ENCODE measurements around the gene ANGEL1.

Gene ANGEL1

GRCh38 chr14:76814726-76815645 is 2.3 kb upstream of the ANGEL1 start:
- DNase-seq, result no peak

DNA sequence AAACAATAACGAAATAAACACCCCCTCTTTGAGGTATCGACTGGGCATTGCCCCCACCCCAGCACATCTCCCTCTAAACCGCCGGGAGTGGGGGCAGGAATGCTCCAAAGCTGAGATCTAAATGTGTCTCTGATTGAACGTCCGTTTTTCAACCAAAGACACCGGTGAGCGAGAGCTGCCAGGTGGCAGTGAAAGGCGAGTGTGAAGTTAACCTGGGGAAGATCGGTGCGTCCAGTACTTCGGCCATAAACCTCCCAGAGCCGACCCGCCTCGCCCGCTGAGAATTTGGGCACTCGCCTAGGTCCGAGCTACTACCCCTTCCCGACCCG is 625 bp downstream of the ANGEL1 start:
- no peak for DNase-seq

DNA sequence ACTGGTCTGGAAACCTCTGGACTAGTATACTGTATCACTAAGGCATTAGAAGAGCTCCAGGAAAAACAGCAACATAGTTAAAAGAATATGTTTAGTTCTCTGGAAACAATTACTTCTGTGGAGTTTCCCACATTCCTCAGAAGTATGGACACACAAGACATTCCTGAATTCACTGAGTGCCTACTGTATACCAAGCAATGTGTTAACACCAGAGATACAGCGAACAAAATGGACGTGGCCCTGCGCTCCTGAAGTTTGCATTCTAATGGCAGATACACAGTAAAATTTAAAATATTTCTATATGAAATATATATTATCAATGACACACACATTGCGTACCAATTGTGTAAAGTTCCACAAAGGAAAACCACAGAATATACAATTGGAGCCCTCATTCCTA is 1.1 kb downstream of the ANGEL1 start:
- no peak for DNase-seq

DNA sequence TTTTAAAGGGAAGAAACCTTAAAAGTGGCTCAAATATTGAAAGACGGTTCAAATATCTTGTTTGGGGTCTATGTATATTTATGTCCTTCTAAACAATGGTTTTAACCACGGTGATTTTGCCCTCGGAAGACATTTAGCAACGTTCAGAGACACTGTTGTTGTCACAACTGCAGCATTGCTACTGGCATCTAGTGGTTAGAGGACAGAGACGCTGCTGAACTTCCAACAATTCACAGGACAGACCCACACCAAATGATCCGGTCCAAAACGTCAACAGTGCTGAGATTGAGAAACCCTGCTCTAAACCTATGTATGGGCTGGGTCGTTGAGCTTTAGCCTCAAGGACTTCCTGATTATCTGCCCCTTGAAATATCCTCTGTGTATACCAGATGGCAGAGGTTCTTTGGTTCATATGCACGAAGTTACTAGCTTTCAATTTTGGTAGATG is 1.7 kb downstream of the ANGEL1 start:
- no peak for DNase-seq

DNA sequence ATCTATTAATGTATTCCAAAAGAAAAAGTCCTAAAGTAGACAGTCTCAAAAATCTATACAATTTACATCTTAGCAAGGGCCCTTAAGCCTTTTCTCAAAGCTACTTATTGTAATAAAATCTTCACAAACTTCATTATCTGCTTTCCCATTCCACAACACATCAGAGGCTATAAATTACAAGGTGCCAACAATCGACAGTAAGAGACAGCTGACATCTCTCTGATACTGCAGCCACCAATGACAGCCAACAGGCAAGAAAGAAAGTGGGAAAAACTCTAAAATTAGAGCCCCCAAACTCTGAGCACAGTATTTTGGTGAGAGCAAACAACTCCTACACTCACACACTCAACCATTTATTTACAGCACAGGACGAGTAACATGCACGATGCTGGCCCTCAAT is 2.2 kb downstream of the ANGEL1 start:
- DNase-seq, result no peak

- no peak for DNase-seq
These were observed 3.7 kb downstream of the ANGEL1 start for GRCh38 chr14:76808990-76809389.

GRCh38 chr14:76808011-76808410 is 4.7 kb downstream of the ANGEL1 start:
- DNase-seq, result no peak

- no peak for DNase-seq
These were observed 6.2 kb downstream of the ANGEL1 start for GRCh38 chr14:76806446-76806845.

- no peak for DNase-seq
These were observed 18.7 kb downstream of the ANGEL1 start for GRCh38 chr14:76793956-76794355.

GRCh38 chr14:76793324-76793723 is 19.4 kb downstream of the ANGEL1 start:
- no peak for DNase-seq

- no peak for DNase-seq
These were observed 20.3 kb downstream of the ANGEL1 start for GRCh38 chr14:76792422-76792821.

- DNase-seq, result no peak
These were observed 26.1 kb downstream of the ANGEL1 start for GRCh38 chr14:76786601-76787000.

DNA sequence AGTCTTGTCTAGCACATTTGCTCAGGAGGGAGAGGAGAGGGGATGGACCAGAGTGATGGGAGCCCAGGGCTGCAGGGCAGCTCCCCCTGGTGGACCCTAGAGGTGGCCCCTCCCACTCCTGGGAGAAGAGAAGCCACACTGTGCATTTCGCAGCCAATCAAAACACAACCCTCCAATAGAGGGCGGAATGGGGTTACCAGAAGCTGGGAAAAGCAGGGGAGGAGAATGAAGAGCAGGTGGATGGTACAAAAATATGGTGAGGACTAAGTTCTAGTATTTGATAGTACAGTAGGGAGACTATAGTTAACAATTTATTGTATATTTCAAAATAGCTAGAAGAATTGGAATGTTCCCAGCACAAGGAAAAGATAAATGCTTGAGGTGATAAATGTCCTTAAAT is 27.8 kb downstream of the ANGEL1 start:
- peak; percentile 45 for DNase-seq

DNA sequence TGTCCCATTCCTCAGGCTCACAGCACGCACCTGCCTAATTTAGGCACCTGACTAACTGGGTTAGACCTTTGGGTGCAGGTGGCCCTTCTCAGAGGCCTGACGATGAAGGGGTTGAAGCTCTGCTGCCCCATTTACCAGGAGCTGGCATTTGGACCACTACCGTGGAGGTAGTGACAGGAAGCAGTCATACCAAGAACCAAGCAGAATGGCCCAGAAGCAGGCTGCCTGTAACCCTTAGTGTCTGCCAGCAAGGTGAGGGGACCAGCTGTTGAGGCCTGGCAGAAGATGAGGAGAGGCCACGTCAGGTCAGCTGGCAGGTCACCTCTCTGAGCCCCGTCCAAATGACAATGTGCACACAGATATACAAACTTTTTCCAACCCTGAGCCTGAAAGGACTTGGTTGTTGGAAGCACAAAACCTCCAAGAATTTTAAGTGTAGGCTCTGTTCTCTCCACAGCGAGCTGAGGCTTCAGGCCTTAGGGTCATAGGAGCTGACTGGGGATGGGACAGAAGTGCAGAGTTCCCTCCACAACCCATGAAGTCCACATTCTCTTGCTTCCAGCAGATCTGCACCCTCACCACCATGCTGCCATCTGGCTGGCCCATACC is 28.3 kb downstream of the ANGEL1 start:
- DNase-seq, result no peak

DNA sequence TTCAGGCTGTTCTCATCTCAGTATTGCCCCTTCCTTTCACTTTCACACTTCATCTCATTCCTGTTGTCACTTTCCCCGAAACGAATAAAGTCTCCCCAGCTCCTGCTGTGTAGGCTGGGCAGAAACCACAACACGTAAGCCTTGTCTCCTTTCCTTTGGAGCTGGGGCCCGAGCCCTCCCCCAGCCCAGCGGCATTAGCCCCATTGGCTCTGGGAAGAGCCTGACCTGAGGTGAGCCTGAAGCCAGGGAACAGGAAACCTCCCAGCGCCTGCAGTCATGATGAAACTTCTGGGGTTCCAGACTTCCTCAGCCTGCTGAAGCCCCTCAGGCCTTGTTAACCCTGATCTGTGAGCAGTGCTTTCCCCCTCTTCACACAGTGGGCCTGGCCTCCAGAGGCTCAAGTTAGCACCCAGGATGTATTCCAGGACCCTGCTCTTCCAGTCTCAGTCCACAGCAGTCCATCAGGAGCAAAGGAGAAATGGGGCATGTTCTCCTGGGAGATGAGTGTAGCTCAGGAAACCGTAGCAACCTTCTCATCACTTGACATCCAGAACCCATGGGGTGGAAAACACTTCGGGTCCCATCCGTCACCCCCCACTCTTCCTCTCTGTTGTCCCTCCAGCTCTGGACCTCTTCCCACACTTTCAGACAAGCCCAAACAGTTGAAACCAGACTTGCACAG is 29.7 kb downstream of the ANGEL1 start:
- DNase-seq, result no peak

DNA sequence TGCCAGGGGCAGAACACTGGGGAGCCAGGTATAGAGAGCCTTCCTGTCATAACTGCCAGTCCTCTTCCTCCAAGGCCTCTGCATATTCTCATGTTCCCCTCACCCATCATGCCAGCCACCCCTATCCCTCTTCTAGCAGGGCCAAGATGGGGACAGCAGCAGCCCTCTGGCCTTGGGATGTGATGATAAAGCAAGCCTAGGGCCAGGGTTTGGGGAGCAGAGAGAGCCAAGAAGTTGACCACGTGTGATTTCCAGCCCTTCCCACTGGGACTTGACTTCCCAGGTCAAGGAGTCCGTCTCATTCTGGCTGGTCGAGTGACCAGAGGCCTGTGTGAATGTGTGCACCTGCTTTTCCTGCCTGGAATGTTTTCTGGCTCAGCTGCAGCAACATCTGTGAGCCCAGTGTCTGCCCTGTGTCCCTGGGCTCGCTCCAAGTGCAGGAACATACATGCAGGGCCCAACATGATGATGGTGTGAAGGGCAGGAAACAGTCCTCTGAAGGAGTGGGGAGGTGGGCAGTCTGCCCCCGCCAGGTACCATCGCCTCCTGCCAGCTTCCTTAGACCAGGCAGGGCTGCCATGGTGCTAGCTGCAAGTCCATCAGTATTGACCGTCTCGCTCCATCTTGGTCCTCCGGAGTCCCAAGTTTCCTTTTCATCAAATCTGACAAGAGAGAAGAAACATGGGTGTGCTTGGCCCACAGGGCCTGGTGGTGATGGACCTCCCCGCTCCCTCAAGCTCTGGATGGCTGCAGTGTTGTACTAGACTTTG is 30.4 kb downstream of the ANGEL1 start:
- no peak for DNase-seq

GRCh38 chr14:76781648-76782051 is 31.0 kb downstream of the ANGEL1 start:
- DNase-seq, result no peak

- DNase-seq, result no peak
These were observed 31.6 kb downstream of the ANGEL1 start for GRCh38 chr14:76780875-76781647.

GRCh38 chr14:76780360-76780759 is 32.3 kb downstream of the ANGEL1 start:
- no peak for DNase-seq

DNA sequence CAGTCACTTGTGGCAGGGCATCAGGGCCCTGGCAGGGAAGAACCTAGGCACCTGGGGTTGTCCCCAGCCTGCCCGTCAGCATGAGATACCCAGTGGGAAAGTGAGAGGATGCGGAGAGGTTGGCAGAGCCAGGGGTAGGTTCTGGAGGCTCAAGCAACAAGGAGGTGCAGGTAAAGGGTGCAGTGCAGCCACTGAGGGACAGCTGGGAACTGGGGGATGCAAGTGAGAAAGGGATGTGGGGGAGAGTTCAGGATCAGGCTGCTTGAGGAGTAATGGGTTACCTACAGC is 32.7 kb downstream of the ANGEL1 start:
- DNase-seq, result no peak

GRCh38 chr14:76779221-76780057 is 33.2 kb downstream of the ANGEL1 start:
- DNase-seq, result no peak
